ENCODE measurements around the gene KPNB1. TPM values are rescaled to one million over a fixed set of nuclear protein-coding genes. Genes with fewer than 3 reads are reported as not detected.

Gene KPNB1
- total and polyA plus RNA-seq, 2 of the 8 experiments (the other 6 are each of a cell fraction or from before 2014, with no cell fraction given) = 171 to 625 TPM

- Histone ChIP-seq H3K9me3 (ENCODE audit: insufficient read depth in 2 of 2, low read depth in 1 of 2, low read length in 1 of 2) (no peaks in the 10 kb centered on the region), H2AK5ac (ENCODE audit: low read depth, low read length) (no peak overlapping the region), H2BK20ac (ENCODE audit: low read length) (no peak overlapping the region), H3K36me3 (ENCODE audit: control insufficient read depth in 2 of 4, insufficient read depth in 4 of 4, low read length in 3 of 4) (no peaks in the 10 kb centered on the region), H3K79me1 (ENCODE audit: low read depth, low read length) (no peaks in the 10 kb centered on the region), H2BK12ac (ENCODE audit: low read depth, low read length) (no peak overlapping the region), H2BK15ac (ENCODE audit: low read length) (no peak overlapping the region), H3K4me2 (ENCODE audit: insufficient read depth in 1 of 2, low read depth in 2 of 2, low read length in 2 of 2) (no peak overlapping the region), H3K4me3 (ENCODE audit: extremely low read depth in 1 of 4, insufficient read depth in 2 of 4, low read depth in 3 of 4, low read length in 4 of 4) (no peak overlapping the region), H3K14ac (ENCODE audit: insufficient read length) (no peak overlapping the region), H2BK5ac (ENCODE audit: low read depth, low read length) (no peak overlapping the region), H3K56ac (replicated peaks; ENCODE audit: insufficient read length, low read depth, low read length) (no peak overlapping the region), H3K23ac (ENCODE audit: insufficient read length) (no peak overlapping the region), H3K79me2 (ENCODE audit: control insufficient read depth in 1 of 2, insufficient read depth in 2 of 2, low read length in 2 of 2) (no peaks in the 10 kb centered on the region), H2AFZ (ENCODE audit: low read length) (no peak overlapping the region), H3K18ac (ENCODE audit: extremely low read depth, low read length) (no peak overlapping the region), H3K27ac (ENCODE audit: low read depth, low read length) (no peak overlapping the region), H3K27me3 (replicated peaks in 1 of 4; ENCODE audit: control insufficient read depth in 3 of 4, extremely low read depth in 1 of 4, insufficient read depth in 3 of 4, low read length in 3 of 4) (peaks cover 0 to 16% (median 5%) of the 10 kb centered on the region in 4 experiments; a peak in 4 of 7 replicates), H3K4ac (replicated peaks; ENCODE audit: insufficient read length, low read depth, low read length) (no peak overlapping the region), H4K91ac (replicated peaks; ENCODE audit: insufficient read length, low read length) (no peak overlapping the region), H3K23me2 (ENCODE audit: low read depth, low read length) (peaks cover 2% of the 10 kb centered on the region; the same call in 1 of the 2 replicates), H4K8ac (ENCODE audit: extremely low read depth, insufficient read depth, low read length) (no peak overlapping the region), H4K20me1 (replicated peaks in 1 of 2; ENCODE audit: control insufficient read depth in 1 of 2, insufficient read depth in 2 of 2, low read length in 2 of 2) (peaks cover 0 to 2% of the 10 kb centered on the region in 2 experiments), H3K9ac (replicated peaks in 1 of 4; ENCODE audit: extremely low read depth in 1 of 4, low read depth in 3 of 4, low read length in 3 of 4) (no peak overlapping the region), H4K5ac (ENCODE audit: insufficient read length, low read depth, low read length) (no peak overlapping the region), H3K4me1 (replicated peaks in 1 of 4; ENCODE audit: control insufficient read depth in 3 of 4, insufficient read depth in 4 of 4, low read length in 3 of 4) (peaks cover 0 to 5% (median 3%) of the 10 kb centered on the region in 4 experiments; a peak in 5 of 7 replicates), H2BK120ac (replicated peaks; ENCODE audit: low read depth, low read length) (no peak overlapping the region)
- CTCF ChIA-PET (ENCODE audit: partially characterized antibody) = interaction anchor here (1.1 to 19.8 kb wide), 4 partner anchors 8 to 29 kb away, joined by 3 to 441 read pairs (median 12); partner anchors contain the start of genes TBKBP1 and TBX21
- 85% methylated on average over 12 of the region's 12 CpGs; no CpG with 5 or more reads in 1 of the 2 experiments for WGBS, 2 experiments (ENCODE audit: extremely low coverage in 1 of 2, insufficient coverage in 1 of 2, insufficient read length in 1 of 2, insufficient replicate concordance in 2 of 2, low coverage in 1 of 2, low lambda C conversion rate in 2 of 2, missing lambda C conversion rate in 1 of 2)
- DNase-seq (ENCODE audit: low read depth in 1 of 2, low spot score in 2 of 2) (no peak), FAIRE-seq (no peak)
- POLR2A ChIA-PET (ENCODE audit: partially characterized antibody) = interaction anchor here (0.6 to 2.3 kb wide), 6 partner anchors 9 to 21 kb away, joined by 3 to 6 read pairs (median 3); no protein-coding TSS in a partner anchor
- TF ChIP-seq KDM5A (IDR thresholded peaks at IDR 0.05; ENCODE audit: low read length) (no peak), SRF (IDR thresholded peaks at IDR 0.05; ENCODE audit: low read depth, low read length) (no peak), RAD21 (IDR thresholded peaks at IDR 0.05 in 1 of 2, conservative IDR thresholded peaks at IDR 0.05 in 1 of 2; ENCODE audit: low read depth in 2 of 2, low read length in 2 of 2) (no peak), CEBPB (IDR thresholded peaks at IDR 0.05; ENCODE audit: low read depth, low read length) (no peak), CREB1 (IDR thresholded peaks at IDR 0.05) (no peak)
- TF ChIP-seq, protein P1, sequence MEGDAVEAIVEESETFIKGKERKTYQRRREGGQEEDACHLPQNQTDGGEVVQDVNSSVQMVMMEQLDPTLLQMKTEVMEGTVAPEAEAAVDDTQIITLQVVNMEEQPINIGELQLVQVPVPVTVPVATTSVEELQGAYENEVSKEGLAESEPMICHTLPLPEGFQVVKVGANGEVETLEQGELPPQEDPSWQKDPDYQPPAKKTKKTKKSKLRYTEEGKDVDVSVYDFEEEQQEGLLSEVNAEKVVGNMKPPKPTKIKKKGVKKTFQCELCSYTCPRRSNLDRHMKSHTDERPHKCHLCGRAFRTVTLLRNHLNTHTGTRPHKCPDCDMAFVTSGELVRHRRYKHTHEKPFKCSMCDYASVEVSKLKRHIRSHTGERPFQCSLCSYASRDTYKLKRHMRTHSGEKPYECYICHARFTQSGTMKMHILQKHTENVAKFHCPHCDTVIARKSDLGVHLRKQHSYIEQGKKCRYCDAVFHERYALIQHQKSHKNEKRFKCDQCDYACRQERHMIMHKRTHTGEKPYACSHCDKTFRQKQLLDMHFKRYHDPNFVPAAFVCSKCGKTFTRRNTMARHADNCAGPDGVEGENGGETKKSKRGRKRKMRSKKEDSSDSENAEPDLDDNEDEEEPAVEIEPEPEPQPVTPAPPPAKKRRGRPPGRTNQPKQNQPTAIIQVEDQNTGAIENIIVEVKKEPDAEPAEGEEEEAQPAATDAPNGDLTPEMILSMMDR (IDR thresholded peaks at IDR 0.05; ENCODE audit: control extremely low read depth in 1 of 3, insufficient read depth in 1 of 3, low read depth in 1 of 3, low read length in 3 of 3) = no peak
- TF ChIP-seq, protein P2, sequence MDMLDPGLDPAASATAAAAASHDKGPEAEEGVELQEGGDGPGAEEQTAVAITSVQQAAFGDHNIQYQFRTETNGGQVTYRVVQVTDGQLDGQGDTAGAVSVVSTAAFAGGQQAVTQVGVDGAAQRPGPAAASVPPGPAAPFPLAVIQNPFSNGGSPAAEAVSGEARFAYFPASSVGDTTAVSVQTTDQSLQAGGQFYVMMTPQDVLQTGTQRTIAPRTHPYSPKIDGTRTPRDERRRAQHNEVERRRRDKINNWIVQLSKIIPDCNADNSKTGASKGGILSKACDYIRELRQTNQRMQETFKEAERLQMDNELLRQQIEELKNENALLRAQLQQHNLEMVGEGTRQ (IDR thresholded peaks at IDR 0.05; ENCODE audit: low read length) = no peak
Measured at GRCh38 chr17:47705536-47706530, 56.1 kb downstream of the KPNB1 start.
